CD4-positive, alpha-beta T cell treated with Interleukin-10 for 1 hour (primary cell): ENCODE data around the gene SEMA6D.

Source experiments
- DNase-seq: peaks from one replicate; pipeline ENCODE4 v3.0.0-alpha.2; 2020

The SEMA6D gene, protein sequence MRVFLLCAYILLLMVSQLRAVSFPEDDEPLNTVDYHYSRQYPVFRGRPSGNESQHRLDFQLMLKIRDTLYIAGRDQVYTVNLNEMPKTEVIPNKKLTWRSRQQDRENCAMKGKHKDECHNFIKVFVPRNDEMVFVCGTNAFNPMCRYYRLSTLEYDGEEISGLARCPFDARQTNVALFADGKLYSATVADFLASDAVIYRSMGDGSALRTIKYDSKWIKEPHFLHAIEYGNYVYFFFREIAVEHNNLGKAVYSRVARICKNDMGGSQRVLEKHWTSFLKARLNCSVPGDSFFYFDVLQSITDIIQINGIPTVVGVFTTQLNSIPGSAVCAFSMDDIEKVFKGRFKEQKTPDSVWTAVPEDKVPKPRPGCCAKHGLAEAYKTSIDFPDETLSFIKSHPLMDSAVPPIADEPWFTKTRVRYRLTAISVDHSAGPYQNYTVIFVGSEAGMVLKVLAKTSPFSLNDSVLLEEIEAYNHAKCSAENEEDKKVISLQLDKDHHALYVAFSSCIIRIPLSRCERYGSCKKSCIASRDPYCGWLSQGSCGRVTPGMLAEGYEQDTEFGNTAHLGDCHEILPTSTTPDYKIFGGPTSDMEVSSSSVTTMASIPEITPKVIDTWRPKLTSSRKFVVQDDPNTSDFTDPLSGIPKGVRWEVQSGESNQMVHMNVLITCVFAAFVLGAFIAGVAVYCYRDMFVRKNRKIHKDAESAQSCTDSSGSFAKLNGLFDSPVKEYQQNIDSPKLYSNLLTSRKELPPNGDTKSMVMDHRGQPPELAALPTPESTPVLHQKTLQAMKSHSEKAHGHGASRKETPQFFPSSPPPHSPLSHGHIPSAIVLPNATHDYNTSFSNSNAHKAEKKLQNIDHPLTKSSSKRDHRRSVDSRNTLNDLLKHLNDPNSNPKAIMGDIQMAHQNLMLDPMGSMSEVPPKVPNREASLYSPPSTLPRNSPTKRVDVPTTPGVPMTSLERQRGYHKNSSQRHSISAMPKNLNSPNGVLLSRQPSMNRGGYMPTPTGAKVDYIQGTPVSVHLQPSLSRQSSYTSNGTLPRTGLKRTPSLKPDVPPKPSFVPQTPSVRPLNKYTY

DNA sequence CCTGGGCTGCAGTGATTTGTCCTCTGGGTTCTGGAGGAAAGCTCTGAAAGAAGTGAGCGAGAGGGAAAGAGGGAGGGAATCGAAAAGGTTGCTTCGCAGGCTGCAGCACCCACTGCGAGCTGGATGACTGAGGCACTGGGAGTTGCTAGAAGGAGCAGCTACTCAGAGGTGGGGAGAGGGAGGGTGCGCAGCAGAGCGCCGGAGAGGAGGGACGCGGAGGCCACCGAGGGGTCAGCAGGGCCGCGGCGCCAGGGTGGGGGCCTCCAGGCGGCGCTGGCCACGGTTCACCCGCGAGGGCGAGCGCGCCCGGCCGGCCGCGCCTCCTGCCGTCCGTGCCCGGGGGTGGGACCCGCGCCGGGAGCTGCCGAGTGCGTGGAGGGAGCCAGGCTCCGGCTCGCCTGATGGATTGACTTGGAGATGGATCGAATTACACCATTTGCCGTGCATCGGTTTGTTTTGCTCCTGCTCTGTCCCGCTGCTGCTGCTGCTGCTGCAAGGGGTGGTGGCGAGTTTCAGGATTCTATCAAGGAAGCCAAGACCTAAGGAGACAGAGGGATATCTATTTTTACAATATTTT, at the start of gene SEMA6D:
TSS of gene SEMA6D (plus strand) at position 470 of the 577 bp plus-strand sequence. CDS start 42,294 bp downstream, outside the sequence.
- no peak for DNase-seq

DNA sequence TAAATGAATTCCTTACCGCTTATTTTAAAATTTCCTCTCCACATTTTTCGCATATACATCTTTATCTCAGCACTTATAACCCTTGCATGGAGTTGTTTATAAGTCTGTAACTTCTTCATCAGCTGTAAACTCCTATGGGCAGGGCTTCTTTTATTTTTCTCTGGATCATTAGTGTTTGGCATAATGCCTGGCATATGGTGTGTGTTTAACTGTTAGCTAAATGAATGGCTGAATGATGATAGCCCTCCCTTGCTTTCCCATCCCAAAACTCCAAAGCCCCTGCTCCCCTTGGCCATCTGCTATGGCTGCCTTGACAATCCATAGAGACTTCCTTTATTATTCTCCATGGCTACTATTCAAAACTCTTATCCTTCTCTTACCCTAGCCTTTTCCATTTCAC, 48.1 kb upstream of the SEMA6D start:
- DNase-seq, result no peak

DNA sequence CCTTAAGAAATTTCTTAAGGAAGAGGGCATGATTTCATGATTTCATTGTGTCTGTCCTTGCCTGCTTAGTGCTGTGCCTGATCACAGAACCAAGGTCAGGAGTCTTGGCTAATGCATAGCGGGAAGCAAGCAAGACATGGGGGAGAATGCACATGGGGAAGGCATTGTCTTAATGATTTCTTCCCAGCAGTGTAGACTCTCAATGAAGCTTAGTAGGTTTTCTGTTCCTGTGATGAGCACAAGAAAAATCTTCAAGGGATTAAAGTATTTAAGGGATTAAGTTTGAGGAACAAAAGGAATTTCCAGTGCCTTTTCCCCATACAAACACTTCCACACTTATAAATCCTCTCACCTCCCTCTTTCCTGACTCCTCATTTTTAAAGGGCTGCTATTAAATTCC, 46.9 kb upstream of the SEMA6D start:
- DNase-seq, result no peak

DNA sequence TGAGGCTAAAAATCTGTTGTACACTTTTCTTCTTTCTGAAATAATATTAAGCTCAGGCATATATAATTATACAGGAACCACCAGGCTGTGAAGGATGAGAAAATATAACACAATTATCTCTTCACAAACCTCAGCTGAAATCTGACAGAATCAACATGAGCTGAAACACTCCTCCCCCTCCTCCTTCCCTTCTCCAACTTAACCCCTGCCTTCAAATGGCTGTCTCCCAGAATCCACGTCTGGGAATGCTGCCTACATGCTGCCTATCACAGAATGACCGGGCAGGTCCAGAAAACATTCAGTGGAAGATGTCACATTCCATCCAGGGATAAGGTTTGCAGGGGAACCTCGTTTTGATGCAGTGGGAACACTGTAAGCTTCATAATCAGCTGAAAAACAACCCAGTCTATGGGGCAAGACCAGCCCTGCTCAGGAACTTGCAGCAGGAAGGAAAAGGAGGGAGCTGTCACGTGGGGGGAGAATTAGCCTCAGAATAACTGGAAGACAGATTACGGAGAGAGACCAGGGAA, 44.0 kb upstream of the SEMA6D start:
- no peak for DNase-seq

DNA sequence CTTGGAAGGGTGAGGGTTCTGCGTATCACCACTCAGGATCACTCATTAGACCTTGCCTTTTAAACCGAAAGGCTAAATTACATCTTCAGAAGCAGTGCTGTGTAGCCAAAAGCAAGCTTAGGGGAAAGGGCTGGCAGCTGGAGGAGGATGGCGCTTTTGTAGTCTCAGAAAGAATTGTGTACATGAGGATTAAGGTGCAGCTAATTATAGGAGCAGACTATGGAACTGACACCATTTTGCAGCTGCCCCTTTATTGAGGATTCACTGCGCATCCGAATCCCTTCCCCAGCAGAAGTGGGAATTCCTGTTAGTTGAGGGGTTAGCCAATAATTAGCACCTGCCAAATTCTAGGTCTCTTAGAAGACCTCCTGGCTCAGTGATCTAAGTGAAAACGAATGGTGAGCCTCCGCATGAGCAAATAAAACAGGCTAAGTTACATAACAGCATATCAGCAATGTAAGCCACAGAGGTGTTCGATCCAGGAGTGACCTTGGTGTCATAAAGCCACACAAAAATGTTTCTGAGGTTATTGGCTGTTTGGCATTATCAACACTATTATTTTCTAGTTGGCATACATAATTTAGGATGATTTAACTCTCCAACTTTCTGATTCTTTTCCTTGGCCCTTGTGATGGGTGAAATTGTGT, 42.6 kb upstream of the SEMA6D start:
- no peak for DNase-seq

DNA sequence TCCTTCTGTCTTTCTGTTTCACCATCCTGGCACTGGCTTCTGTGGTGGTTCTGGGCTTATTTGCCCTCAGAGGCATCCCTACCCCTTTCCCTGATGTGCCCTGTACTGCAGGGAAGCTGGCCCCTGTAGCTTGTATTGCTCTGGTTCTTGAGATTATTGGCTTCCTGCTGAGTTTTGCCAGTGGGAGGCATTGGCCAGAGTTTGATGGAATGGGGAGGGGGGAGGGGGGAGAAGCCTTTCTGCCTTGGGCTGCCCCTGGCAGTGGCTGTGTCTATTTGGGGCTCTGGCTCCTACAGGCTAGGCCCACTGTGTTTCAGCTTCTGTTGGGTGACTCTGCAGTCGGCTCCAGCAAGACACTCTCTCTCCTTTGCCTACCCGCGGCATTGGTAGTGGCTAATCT, 41.6 kb upstream of the SEMA6D start:
- DNase-seq, result no peak

DNA sequence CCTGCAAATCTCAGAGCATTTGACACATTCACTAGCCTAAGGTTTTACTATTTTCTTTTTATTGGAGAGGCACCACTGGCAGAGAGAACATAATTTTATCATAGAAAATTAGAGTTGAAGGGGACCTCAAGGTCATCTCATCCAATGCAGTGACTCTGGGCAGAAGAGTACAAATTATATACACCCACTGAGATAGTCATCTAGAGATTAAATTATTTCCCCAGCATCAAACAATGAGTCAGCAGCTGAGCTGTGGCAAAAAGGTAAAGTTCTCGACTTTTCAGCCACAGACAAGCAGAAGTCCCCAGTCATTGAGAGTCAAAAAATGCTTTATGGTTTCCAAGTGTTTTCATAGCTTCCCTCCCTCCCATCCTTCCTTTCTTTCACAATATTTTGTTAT, 39.3 kb upstream of the SEMA6D start:
- DNase-seq, result no peak

DNA sequence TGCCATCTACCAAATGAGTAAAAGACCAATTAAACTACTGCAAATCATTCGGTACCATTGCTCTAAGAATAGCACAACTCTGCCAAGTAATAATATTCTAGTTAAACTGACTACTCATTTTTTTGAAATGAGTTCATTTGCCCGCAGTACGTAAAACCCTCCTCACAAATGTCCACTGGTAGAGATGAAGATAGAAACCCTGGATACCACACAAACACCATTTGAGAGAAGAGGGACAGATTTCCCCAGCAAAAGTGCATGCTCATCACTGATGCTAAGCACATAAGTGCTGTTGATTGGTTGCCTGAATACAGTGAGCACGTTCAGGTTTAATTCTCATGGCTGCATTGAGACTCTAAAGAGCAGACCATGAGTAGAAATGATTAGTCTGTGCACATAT, 34.6 kb upstream of the SEMA6D start:
- no peak for DNase-seq

DNA sequence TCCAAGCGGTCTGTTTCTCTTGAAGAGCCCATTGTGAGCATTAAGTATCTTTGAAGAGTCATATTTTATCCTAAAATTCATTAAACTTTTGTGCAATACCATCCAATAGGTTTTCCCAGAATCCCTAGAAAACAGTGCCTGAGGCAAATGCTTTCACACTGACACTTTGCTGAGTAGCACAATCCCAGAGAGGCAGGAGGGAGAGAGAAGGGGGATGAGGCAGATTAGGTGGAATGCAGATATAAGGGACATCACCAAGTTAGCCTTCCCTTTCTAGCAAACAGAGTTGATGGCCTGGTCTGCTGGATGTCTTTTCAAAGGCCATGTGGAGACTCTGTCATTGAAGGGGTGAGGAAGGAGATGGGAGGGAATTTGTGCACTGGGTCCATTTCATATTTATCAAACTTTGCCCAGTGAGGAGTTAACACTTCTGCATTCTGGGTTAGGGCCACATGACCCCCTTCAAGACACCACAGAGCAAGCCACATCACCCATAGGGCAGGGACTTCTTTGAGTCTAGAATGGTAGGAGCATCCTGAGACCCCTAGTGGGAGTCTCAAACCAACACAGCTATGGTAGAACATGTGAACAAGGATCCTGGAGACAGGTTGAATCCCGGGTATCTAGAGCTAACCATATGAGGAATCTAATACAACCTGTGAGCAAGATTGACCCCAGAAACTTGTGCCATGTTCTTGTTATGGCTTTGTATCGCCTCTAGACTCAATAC, 32.0 kb upstream of the SEMA6D start:
- DNase-seq, result no peak

DNA sequence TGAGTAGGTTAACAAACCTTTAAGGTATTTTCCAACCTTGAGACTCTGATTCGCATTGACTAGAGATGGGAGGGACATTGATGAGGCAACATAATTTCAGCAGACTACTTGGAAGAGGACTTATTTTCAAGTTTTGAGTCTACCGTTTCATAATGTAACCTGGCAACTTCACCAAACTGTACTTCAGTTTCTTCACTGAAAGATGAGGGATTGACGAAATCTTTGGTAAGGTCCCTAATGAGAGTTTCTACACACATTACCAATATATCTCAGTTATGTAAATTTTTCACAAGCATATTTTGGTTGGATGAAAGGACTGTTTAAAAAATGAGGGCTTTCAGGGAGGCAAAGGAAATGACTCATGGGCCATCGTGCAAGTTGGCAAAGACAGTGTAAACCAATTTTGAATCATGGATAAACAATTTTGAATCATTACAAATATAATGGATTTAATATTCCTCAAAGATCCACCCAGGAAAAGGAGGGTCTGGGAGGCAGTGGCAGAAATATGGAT, 28.7 kb upstream of the SEMA6D start:
- no peak for DNase-seq

DNA sequence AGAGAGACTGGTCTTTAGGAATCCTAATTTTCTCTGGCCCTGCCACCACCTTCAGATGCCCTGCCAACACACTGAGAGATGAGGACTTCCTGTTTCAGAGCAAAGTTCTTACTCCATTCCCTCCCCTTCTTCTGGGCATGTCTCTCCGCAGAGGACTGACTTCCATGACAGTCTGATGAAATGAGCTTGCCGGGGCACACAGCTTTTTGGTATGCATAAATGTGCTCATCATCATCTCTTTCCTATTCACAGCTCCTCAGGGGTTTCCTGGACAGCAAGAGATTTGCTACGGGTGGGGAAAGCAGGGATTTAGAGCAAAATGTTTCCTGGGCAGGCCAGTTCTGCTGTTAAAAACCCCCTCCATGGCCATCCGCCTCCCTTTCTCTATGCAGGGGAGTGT, 27.6 kb upstream of the SEMA6D start:
- no peak for DNase-seq

DNA sequence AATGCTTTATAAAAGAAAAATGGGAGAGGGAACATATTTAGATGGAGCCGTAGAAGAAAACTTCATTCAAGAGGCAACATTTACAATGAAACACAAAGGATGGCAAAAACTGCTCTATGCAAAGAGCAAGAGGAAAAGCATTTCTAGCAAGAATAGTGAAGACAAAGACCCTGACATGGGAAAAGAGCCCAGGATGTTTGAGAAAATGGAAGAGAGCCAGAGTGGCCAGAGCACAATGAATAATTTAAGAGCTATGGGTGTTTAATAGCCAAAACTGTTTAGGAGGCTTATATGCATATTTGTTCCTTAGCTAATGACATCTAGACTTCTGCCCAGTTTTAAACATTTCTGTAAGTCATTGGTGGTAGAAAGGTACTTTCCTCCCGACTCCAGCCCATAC, 25.4 kb upstream of the SEMA6D start:
- no peak for DNase-seq

DNA sequence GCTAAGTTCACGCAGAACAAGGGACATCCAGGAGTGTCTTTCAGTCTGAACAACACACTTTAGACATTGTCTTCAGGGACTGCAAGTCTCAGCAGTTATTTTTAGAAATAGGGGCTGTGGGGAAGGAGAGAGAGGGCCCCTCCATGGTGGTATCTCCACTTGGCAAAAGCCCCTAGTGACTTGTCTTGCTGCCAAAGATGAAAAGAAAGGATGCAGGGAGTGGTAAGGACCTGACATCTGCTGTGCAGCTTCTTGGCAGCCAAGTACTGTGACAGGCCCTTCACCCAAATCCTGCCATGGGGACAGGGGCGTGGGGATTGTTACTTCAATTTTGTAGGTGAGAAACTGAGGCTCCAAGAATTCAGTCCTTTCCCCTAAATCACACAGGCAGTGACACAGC, 21.0 kb upstream of the SEMA6D start:
- no peak for DNase-seq

DNA sequence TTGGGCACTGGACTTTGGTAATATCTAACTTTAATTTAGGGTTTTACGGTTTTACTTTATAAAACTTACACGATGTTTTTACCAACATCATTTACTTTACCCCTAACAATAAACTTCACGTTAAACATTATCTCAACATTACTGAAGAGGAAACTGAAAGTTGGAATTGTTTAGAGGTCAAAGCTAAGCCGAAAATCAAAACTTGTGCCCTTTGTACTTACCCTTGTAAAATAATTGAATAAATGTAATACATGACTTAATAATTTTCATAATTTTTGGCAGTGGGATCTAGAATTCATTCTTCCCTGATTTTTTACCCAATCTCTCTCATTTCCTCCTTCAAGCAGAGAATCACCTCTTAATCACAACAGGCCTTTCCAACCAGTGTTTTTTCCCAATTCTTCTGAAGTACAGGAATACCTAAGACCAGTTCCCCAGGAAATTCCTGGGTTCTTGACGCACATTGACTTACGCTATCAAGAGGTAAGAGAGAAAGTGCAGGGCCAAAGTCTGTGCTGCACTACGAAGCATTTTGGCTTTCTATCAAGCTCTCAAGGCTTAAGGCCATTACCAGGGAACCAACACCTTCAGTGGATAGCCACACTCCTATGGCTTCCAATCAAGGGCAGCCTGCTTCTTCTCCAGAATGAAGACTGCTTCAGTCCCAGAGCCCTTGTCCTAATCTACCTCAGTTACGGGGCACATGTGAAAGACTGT, 11.9 kb upstream of the SEMA6D start:
- DNase-seq, result no peak

DNA sequence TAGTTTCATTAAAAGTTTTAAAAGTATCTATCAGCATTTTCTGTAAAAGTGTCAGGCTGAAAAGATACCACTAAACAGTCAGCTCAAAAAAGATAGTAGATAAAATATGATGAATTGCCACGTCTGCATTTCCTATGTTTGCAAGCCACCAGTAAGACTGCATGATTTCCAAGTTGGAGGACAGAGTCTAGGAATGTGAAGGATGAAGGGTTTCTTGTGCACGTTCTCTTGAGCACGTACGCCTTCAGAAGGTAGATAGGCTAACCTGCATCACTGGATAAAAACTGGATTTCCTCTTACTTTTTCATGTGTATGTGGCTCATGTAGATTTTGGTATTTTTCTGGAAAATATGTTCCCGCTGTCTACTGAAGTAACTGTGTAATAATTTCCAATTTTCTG, 9.9 kb upstream of the SEMA6D start:
- DNase-seq, result no peak

DNA sequence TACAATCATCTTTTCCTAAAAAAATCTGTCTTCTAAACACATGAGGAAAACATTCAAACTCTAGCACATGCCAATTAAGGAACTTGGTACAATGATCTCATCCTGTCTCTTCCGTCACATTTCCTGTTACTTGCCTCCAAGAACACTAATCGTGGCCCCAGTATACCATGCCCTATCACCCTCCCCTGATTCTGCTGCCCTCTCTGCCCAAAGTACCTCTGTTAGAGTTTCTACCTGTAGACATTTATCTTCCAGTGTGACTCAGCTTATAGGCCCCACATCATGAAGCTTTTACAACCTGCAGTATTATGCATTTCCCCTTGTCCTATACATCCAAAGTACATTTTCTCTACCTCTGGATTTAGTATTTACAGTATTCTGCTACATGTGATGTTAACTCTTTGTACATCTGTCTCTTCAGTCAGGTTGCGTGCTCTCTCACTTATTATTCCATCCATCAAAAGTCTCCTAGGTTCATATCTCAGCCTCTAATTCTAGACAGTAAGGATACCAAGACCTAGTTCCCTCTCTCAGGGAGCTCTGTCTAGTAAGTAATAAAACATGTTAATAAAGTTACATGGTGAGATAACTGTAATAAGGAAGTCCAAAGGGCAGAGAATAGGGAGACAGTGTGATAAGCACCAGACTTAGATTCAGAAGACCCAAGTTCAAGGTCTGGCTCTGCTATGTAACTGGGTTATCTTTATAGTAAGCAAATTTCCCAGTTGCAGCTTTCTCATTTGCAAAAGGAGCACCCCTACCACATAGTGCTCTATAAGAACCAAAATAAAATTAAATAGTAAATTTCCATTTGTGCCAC, 8.9 kb upstream of the SEMA6D start:
- no peak for DNase-seq

DNA sequence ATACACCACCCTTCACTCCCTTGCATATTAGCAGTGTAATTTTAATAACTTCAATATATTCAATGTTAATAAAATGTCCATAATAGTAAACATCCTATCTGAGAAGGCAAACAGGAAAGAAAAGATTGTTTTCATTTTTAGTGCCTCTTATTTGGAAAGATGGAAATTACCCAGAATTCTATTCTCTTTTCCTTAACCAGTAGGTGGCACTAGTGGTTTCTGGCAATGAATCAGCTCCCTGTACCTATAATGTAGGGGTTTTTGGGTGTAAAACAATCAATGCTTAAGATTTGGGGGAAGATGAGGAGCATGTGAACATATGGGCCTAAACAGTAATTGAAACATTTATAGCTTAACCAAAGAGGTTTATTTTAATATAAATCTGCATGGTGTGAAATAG, 5.7 kb upstream of the SEMA6D start:
- no peak for DNase-seq

DNA sequence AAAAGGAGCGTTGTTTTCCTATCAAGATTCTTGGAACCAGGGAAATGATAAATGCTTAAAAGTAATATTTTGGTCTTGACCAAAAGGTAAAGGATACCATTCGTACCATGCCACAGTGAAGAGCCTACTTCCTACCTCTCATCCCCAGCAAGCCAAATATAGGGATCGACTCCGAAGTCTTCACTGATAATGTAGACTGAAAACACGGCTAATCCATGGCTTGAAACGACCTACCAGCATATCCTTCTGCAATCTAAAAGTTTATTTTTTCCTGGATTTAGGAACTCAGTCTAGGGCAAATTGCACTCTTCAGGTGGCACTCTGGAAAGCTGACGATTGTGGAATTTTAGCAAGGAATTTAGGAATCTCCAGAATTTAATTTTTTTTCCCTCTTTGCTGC, 1.9 kb upstream of the SEMA6D start:
- no peak for DNase-seq

DNA sequence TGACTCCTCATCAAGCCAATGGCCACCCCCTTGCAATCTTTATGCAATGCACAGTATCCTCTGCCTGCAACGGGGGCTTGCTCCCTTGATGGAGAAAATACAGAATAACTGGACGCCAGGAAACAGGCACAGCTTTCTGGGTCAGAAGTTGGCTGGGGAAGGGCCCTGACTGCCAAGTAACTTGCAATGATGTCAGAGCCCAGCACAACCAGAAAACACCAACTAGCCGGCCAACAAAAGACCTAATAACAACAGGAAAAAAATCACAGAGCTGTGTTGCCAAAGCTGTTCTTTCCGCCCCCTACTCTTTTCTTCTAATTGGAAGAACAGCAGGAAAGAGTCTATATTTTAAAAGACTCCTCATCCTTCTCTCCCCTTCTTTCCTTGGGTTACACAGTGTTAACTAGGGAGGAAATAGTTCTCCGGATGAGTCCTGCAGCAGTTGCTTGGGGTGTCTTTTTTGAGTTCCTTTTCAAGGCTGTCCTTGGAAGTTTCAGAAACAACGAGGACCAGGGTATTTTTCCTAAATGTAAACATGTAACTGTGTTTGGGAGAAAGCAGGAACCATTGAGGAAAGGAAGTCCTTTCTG, 1.4 kb upstream of the SEMA6D start:
- no peak for DNase-seq

DNA sequence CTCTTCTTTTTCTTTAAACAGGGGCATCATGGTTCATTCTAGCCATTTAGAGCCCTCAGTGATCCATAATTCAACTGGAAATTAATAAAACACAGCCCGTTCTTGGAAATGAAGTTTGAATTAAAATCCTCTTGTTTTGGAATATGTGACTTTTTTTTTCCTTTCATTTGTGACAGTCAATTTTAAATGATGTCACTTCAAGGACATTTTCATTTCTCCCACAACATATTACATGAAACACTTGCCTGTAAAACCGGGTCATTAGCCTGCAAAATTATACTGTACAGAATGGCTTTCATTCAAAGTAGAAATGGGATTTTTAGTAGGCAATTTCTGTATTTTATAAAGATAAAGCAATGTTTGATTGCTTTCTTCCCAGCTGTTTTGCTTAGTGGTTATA, 789 bp upstream of the SEMA6D start:
- no peak for DNase-seq
